NT2/D1 (cell line): ENCODE measurements around the gene S100A2.

ENCODE experiments used
- YY1 ChIP-seq: IDR thresholded peaks from 2 replicates; pipeline ENCODE4 v1.6.1; 2011; ENCODE audit not compliant: insufficient read length, insufficient read depth
- ZNF274 ChIP-seq: IDR thresholded peaks from 2 replicates; pipeline ENCODE4 v1.6.1; 2011; ENCODE audit warnings: mild to moderate bottlenecking, low read depth, low read length

DNA sequence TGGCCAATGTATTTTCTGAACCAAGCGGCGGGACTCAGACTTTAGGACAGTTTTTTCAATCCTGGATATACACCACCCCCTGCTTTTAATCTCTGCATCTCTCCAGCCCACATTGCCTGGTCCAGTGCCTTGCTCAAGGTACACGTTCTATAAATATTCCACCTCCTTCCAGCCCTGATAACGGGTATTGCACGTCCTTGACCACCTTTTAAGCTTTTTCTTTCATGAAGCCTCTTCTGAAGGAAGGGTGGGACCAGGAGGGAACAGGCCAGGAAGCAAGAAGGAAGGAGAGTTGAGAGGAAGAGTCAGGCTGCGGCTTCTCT is 43.9 kb upstream of the S100A2 start:
- no peak for TF ChIP-seq ZNF274
- no peak for TF ChIP-seq YY1
